G401 (cell line): ENCODE results near the gene IFT57. TPM values are rescaled to one million over a fixed set of nuclear protein-coding genes. Genes with fewer than 3 reads are reported as not detected.

Experiments used
- total RNA-seq: library from RNA; depleted of rRNA; stranded (reverse); fragments of >200 nt; shearing (Covaris generic); gene quantifications from 2 replicates; pipeline ENCODE4 v1.2.3, GENCODE V29; 2014; rRNA removed

The IFT57 gene
- total RNA-seq, 1 experiment from 2014 or later = 113 TPM

Other genes starting within 250 kb of the IFT57 start
- gene CD47, start 131.4 kb downstream of the IFT57 start, total RNA-seq = 0.85 TPM in 1 of 2 replicates, not detected in the other
- not detected in 2 replicates for gene HHLA2, start 74.1 kb upstream of the IFT57 start, total RNA-seq